ENCODE data around the gene GBP4.
A peak's percentile ranks its signal among the peaks of the same experiment; 100 is the strongest.

GBP4 gene

DNA sequence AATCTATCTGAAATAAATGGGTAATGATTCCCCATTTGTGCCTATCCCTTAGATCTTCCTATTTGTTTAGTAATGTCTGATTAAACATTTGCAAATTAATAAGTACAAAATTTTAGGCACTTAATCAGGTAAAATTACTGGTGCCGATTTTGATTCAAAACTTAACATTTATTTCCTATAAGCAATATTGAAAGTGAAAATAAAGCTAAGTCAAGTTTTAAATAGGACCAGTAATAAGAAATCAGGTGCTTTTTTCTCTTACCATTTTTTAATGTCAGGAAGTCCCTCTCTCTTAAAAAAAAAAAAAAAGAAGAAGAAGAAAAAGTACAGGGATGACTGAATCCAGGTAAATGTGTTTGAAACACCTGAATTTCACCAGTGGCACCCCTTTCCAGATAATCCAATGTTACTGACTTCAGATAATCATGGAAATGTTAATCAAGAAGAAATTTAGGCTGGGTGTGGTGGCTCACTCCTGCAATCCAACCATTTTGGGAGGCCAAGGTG, 836 bp upstream of the GBP4 start:
- WGBS (ENCODE audit: extremely low coverage, insufficient coverage, low lambda C conversion rate) = no CpG with 5 or more reads among the region's 1 CpG
- Histone ChIP-seq H2BK120ac (ENCODE audit: low read depth, low read length) (no peak overlapping the region), H3K27ac (ENCODE audit: low read depth, low read length) (no peak overlapping the region), H3K4me3 (ENCODE audit: low read length) (no peak overlapping the region), H2BK15ac (replicated peaks; ENCODE audit: low read depth) (no peak overlapping the region), H3K4me2 (ENCODE audit: low read length) (no peak overlapping the region), H3K4ac (ENCODE audit: low read depth, low read length) (no peak overlapping the region), H3K18ac (ENCODE audit: low read length) (no peak overlapping the region), H3K56ac (ENCODE audit: low read length) (no peak overlapping the region), H3K36me3 (ENCODE audit: control insufficient read depth, insufficient read depth, low read length) (no peaks in the 10 kb centered on the region), H3K79me1 (ENCODE audit: low read length) (no peaks in the 10 kb centered on the region), H3K4me1 (ENCODE audit: control insufficient read depth, low read depth, low read length) (peaks cover 6% of the 10 kb centered on the region), H3K23ac (ENCODE audit: low read length) (no peak overlapping the region), H3K27me3 (ENCODE audit: insufficient read depth, low read length, poor library complexity) (no peaks in the 10 kb centered on the region), H4K5ac (ENCODE audit: low read length) (no peak overlapping the region), H2AK5ac (ENCODE audit: low read length) (no peak overlapping the region), H3K79me2 (ENCODE audit: control insufficient read depth, insufficient read depth, low read length) (no peaks in the 10 kb centered on the region), H4K8ac (ENCODE audit: low read depth, low read length) (no peak overlapping the region), H3K9ac (ENCODE audit: low read length) (no peak overlapping the region), H2BK5ac (ENCODE audit: low read length) (no peak overlapping the region)
- no peak for DNase-seq

DNA sequence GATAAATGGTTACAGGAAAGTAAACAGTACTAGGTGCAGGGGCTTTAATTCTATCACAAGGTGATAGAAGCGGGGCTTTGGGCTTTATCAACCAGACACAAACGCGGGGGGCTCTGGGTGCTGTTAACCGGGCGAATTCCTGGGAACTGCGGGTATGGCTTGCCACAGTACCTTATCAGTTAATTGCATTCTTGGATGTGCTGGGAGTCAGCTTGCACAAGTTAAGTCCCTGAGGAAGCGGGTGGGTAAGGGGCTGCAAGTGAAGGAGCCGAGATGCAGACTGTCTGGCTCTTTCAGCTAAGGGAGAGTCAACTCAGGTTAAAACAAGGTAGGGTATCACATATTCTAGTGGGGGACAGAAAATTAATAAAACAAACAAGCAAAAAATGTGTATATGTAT, 661 bp downstream of the GBP4 start:
- no peak overlapping the region for H2AK5ac ChIP-seq (ENCODE audit: low read length)
- H3K4me1 ChIP-seq (ENCODE audit: control insufficient read depth, low read depth, low read length) = peaks cover 6% of the 10 kb centered on the region
- H3K9ac ChIP-seq (ENCODE audit: low read length) = no peak overlapping the region
- no peak overlapping the region for H3K4me3 ChIP-seq (ENCODE audit: low read length)
- no peak overlapping the region for H4K5ac ChIP-seq (ENCODE audit: low read length)
- H3K18ac ChIP-seq (ENCODE audit: low read length) = no peak overlapping the region
- H3K27ac ChIP-seq (ENCODE audit: low read depth, low read length) = no peak overlapping the region
- no peak overlapping the region for H3K23ac ChIP-seq (ENCODE audit: low read length)
- H3K79me2 ChIP-seq (ENCODE audit: control insufficient read depth, insufficient read depth, low read length) = no peaks in the 10 kb centered on the region
- H3K4me2 ChIP-seq (ENCODE audit: low read length) = no peak overlapping the region
- H3K27me3 ChIP-seq (ENCODE audit: insufficient read depth, low read length, poor library complexity) = no peaks in the 10 kb centered on the region
- no peak overlapping the region for H2BK5ac ChIP-seq (ENCODE audit: low read length)
- H2BK15ac ChIP-seq (replicated peaks; ENCODE audit: low read depth) = no peak overlapping the region
- no peak overlapping the region for H3K4ac ChIP-seq (ENCODE audit: low read depth, low read length)
- H4K8ac ChIP-seq (ENCODE audit: low read depth, low read length) = no peak overlapping the region
- no peaks in the 10 kb centered on the region for H3K79me1 ChIP-seq (ENCODE audit: low read length)
- H2BK120ac ChIP-seq (ENCODE audit: low read depth, low read length) = no peak overlapping the region
- peak; percentile 77 for DNase-seq
- no peaks in the 10 kb centered on the region for H3K36me3 ChIP-seq (ENCODE audit: control insufficient read depth, insufficient read depth, low read length)
- no CpG with 5 or more reads among the region's 8 CpGs for WGBS (ENCODE audit: extremely low coverage, insufficient coverage, low lambda C conversion rate)
- H3K56ac ChIP-seq (ENCODE audit: low read length) = no peak overlapping the region

DNA sequence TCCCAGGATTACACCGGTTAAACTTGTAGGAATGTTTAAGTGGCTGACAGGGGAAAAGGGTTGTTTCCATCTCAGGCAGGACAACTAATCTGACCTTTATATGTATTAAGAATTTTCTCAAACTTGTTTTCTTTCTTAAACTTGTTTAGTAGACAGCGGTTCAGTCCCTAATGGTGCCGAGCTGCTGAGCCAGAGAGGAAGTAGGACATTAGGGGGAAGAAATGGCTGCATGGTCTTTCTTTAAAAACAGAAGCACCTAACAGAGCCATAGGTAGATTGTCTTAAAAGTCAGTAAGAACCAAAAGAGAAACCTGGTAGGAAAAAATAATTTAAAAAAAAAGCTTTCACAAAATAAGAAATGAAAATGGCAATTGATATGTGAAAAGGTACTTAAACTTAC, 3.3 kb downstream of the GBP4 start:
- WGBS (ENCODE audit: extremely low coverage, insufficient coverage, low lambda C conversion rate) = no CpG with 5 or more reads among the region's 3 CpGs
- no peak overlapping the region for H3K56ac ChIP-seq (ENCODE audit: low read length)

DNA sequence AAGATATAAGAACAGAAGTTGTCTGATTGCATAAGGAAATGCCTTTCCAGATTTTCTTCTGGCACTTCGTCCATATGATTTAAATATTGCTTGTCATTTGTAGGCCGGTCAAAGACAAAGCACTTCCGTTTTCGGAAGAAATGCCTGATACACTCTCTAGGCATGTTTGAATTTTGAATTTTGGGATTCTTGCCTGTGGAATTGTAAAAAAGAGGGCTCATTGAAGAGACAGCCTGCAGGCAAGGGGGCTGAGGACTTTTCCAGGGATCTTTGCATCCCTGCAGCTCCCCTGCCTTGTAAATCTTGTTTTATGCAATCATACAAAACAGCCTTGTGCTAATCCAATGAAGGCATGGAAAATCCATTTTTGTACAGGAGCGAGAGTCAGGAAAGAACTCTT, 7.4 kb downstream of the GBP4 start:
- Histone ChIP-seq H3K79me1 (ENCODE audit: low read length) (no peaks in the 10 kb centered on the region), H3K23ac (ENCODE audit: low read length) (no peak overlapping the region), H3K27me3 (ENCODE audit: insufficient read depth, low read length, poor library complexity) (no peaks in the 10 kb centered on the region), H3K4me3 (ENCODE audit: low read length) (no peak overlapping the region), H3K36me3 (ENCODE audit: control insufficient read depth, insufficient read depth, low read length) (no peaks in the 10 kb centered on the region), H3K18ac (ENCODE audit: low read length) (no peak overlapping the region), H3K4me2 (ENCODE audit: low read length) (no peak overlapping the region), H2BK5ac (ENCODE audit: low read length) (no peak overlapping the region), H4K5ac (ENCODE audit: low read length) (no peak overlapping the region), H2BK15ac (replicated peaks; ENCODE audit: low read depth) (no peak overlapping the region), H3K9ac (ENCODE audit: low read length) (no peak overlapping the region), H2AK5ac (ENCODE audit: low read length) (no peak overlapping the region), H3K4me1 (ENCODE audit: control insufficient read depth, low read depth, low read length) (no peaks in the 10 kb centered on the region), H4K8ac (ENCODE audit: low read depth, low read length) (no peak overlapping the region), H3K4ac (ENCODE audit: low read depth, low read length) (no peak overlapping the region), H3K56ac (ENCODE audit: low read length) (no peak overlapping the region), H3K79me2 (ENCODE audit: control insufficient read depth, insufficient read depth, low read length) (no peaks in the 10 kb centered on the region), H2BK120ac (ENCODE audit: low read depth, low read length) (no peak overlapping the region), H3K27ac (ENCODE audit: low read depth, low read length) (no peak overlapping the region)
- no peak for DNase-seq
- no CpG with 5 or more reads among the region's 5 CpGs for WGBS (ENCODE audit: extremely low coverage, insufficient coverage, low lambda C conversion rate)

More for the DNA sequence above, 3.3 kb downstream of the GBP4 start:
- H3K4me2 ChIP-seq (ENCODE audit: low read length) = no peak overlapping the region
- H3K27ac ChIP-seq (ENCODE audit: low read depth, low read length) = no peak overlapping the region
- H3K18ac ChIP-seq (ENCODE audit: low read length) = no peak overlapping the region
- H2BK120ac ChIP-seq (ENCODE audit: low read depth, low read length) = no peak overlapping the region
- peaks cover 2% of the 10 kb centered on the region for H3K4me1 ChIP-seq (ENCODE audit: control insufficient read depth, low read depth, low read length)
- no peak overlapping the region for H3K9ac ChIP-seq (ENCODE audit: low read length)
- no peak overlapping the region for H3K23ac ChIP-seq (ENCODE audit: low read length)
- H2BK5ac ChIP-seq (ENCODE audit: low read length) = no peak overlapping the region
- no peak overlapping the region for H4K8ac ChIP-seq (ENCODE audit: low read depth, low read length)
- no peak for DNase-seq
- H3K4me3 ChIP-seq (ENCODE audit: low read length) = no peak overlapping the region
- H3K27me3 ChIP-seq (ENCODE audit: insufficient read depth, low read length, poor library complexity) = no peaks in the 10 kb centered on the region
- no peaks in the 10 kb centered on the region for H3K79me2 ChIP-seq (ENCODE audit: control insufficient read depth, insufficient read depth, low read length)
- no peaks in the 10 kb centered on the region for H3K36me3 ChIP-seq (ENCODE audit: control insufficient read depth, insufficient read depth, low read length)
- no peak overlapping the region for H3K4ac ChIP-seq (ENCODE audit: low read depth, low read length)
- no peak overlapping the region for H2AK5ac ChIP-seq (ENCODE audit: low read length)
- H3K79me1 ChIP-seq (ENCODE audit: low read length) = no peaks in the 10 kb centered on the region
- H2BK15ac ChIP-seq (replicated peaks; ENCODE audit: low read depth) = no peak overlapping the region
- no peak overlapping the region for H4K5ac ChIP-seq (ENCODE audit: low read length)

DNA sequence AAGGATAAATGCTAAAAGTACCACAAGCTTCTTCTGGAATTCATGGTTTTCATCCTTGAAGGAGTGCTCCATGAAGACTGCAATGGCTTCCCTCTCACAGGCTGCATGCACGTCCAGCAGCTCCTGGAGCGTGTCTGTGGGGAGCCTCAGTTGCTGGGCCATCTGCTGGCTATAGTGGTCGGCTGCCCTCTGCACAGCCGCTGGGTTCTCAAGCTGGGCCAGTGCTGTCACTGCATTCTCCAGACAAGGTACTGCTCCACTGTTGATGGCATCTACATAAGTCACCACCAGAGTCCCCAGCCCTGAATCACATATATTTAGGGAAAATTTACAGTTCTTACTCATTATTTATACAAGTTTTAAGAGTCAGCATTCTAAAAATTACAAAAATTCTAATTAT, 8.7 kb downstream of the GBP4 start:
- H3K79me2 ChIP-seq (ENCODE audit: control insufficient read depth, insufficient read depth, low read length) = no peaks in the 10 kb centered on the region
- no peak overlapping the region for H2BK15ac ChIP-seq (replicated peaks; ENCODE audit: low read depth)
- H3K23ac ChIP-seq (ENCODE audit: low read length) = no peak overlapping the region
- H3K56ac ChIP-seq (ENCODE audit: low read length) = no peak overlapping the region
- no peak overlapping the region for H3K4me3 ChIP-seq (ENCODE audit: low read length)
- H3K36me3 ChIP-seq (ENCODE audit: control insufficient read depth, insufficient read depth, low read length) = no peaks in the 10 kb centered on the region
- no peaks in the 10 kb centered on the region for H3K4me1 ChIP-seq (ENCODE audit: control insufficient read depth, low read depth, low read length)
- H3K27ac ChIP-seq (ENCODE audit: low read depth, low read length) = no peak overlapping the region
- H3K79me1 ChIP-seq (ENCODE audit: low read length) = no peaks in the 10 kb centered on the region
- H2BK120ac ChIP-seq (ENCODE audit: low read depth, low read length) = no peak overlapping the region
- no CpG with 5 or more reads among the region's 4 CpGs for WGBS (ENCODE audit: extremely low coverage, insufficient coverage, low lambda C conversion rate)
- no peak overlapping the region for H3K4ac ChIP-seq (ENCODE audit: low read depth, low read length)
- no peak overlapping the region for H3K4me2 ChIP-seq (ENCODE audit: low read length)
- H4K5ac ChIP-seq (ENCODE audit: low read length) = no peak overlapping the region
- H4K8ac ChIP-seq (ENCODE audit: low read depth, low read length) = no peak overlapping the region
- no peaks in the 10 kb centered on the region for H3K27me3 ChIP-seq (ENCODE audit: insufficient read depth, low read length, poor library complexity)
- H3K9ac ChIP-seq (ENCODE audit: low read length) = no peak overlapping the region
- H2AK5ac ChIP-seq (ENCODE audit: low read length) = no peak overlapping the region
- peak; percentile 8 for DNase-seq
- no peak overlapping the region for H3K18ac ChIP-seq (ENCODE audit: low read length)
- H2BK5ac ChIP-seq (ENCODE audit: low read length) = no peak overlapping the region

DNA sequence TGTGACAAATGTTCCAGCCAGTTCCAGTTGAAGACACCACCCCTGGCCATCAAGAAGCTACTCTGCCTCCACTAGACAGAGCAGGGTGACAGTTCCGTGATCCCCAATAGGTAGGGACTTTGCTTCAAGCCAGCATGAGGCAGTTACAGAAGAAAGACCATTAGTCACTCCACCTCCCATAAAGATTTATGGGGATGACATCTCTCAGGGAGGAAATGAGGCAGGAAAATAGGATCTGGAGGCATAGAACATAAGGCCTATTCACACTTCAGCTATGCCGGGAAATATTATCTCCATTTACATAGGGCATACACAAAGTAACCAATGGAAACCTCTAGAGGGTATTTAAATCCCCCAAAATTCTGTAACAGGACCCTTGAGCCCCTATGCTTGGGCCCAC, 19.4 kb downstream of the GBP4 start:
- Histone ChIP-seq H3K4me3 (ENCODE audit: low read length) (no peak overlapping the region), H3K23ac (ENCODE audit: low read length) (no peak overlapping the region), H3K4me2 (ENCODE audit: low read length) (no peak overlapping the region), H4K5ac (ENCODE audit: low read length) (no peak overlapping the region), H4K8ac (ENCODE audit: low read depth, low read length) (no peak overlapping the region), H2AK5ac (ENCODE audit: low read length) (no peak overlapping the region), H3K9ac (ENCODE audit: low read length) (no peak overlapping the region), H3K79me2 (ENCODE audit: control insufficient read depth, insufficient read depth, low read length) (no peaks in the 10 kb centered on the region), H3K4me1 (ENCODE audit: control insufficient read depth, low read depth, low read length) (no peaks in the 10 kb centered on the region), H3K36me3 (ENCODE audit: control insufficient read depth, insufficient read depth, low read length) (no peaks in the 10 kb centered on the region), H2BK5ac (ENCODE audit: low read length) (no peak overlapping the region), H3K79me1 (ENCODE audit: low read length) (no peaks in the 10 kb centered on the region), H2BK15ac (replicated peaks; ENCODE audit: low read depth) (no peak overlapping the region), H2BK120ac (ENCODE audit: low read depth, low read length) (no peak overlapping the region), H3K56ac (ENCODE audit: low read length) (peak overlapping the region; percentile 5), H3K18ac (ENCODE audit: low read length) (peak overlapping the region; percentile 66), H3K4ac (ENCODE audit: low read depth, low read length) (peak overlapping the region; percentile 81), H3K27me3 (ENCODE audit: insufficient read depth, low read length, poor library complexity) (no peaks in the 10 kb centered on the region), H3K27ac (ENCODE audit: low read depth, low read length) (no peak overlapping the region)
- no peak for DNase-seq
- no CpG with 5 or more reads among the region's 2 CpGs for WGBS (ENCODE audit: extremely low coverage, insufficient coverage, low lambda C conversion rate)
